IPS-20b (cell line): ENCODE results near the gene HSPG2.

Experiments
- H3K27ac ChIP-seq: one replicate; pipeline ENCODE4 v1.5.1; 2013; ENCODE audit warnings: low read length
- H3K27me3 ChIP-seq: 2 replicates; pipeline ENCODE4 v1.6.1; 2013; ENCODE audit warnings: mild to moderate bottlenecking, low read length, inconsistent platforms; ENCODE audit not compliant: insufficient read depth
- H3K36me3 ChIP-seq: 2 replicates; pipeline ENCODE4 v1.6.1; 2013; ENCODE audit warnings: low read depth, mild to moderate bottlenecking, inconsistent platforms, low read length, moderate library complexity; ENCODE audit not compliant: insufficient read depth
- H3K4me1 ChIP-seq: 2 replicates; pipeline ENCODE4 v1.6.1; 2013; ENCODE audit warnings: mild to moderate bottlenecking, control low read depth, inconsistent platforms, low read length, moderate library complexity; ENCODE audit not compliant: insufficient read depth
- H3K4me3 ChIP-seq: 2 replicates; pipeline ENCODE4 v1.5.1; 2013; ENCODE audit warnings: mild to moderate bottlenecking, low read length, inconsistent platforms
- H3K9ac ChIP-seq: 2 replicates; pipeline ENCODE4 v1.6.1; 2013; ENCODE audit warnings: low read depth, mild to moderate bottlenecking, inconsistent platforms, low read length, moderate library complexity
- H3K9me3 ChIP-seq: 2 replicates; pipeline ENCODE4 v1.6.1; 2013; ENCODE audit warnings: mild to moderate bottlenecking, low read depth, low read length, inconsistent platforms; ENCODE audit not compliant: insufficient read depth

Gene HSPG2

GRCh38 chr1:21887216-21887736, 49.8 kb downstream of the HSPG2 start:
- H3K36me3 ChIP-seq: peaks cover 50% of the 10 kb centered on the region
- H3K9ac ChIP-seq: no peak overlapping the region

GRCh38 chr1:21886486-21887215, 50.5 kb downstream of the HSPG2 start:
- Histone ChIP-seq H3K27ac (no peak overlapping the region), H3K9me3 (no peaks in the 10 kb centered on the region), H3K36me3 (peaks cover 48% of the 10 kb centered on the region), H3K9ac (no peak overlapping the region), H3K4me3 (no peak overlapping the region), H3K27me3 (no peaks in the 10 kb centered on the region), H3K4me1 (no peaks in the 10 kb centered on the region)

More at GRCh38 chr1:21887216-21887736, 49.8 kb downstream of the HSPG2 start:
- Histone ChIP-seq H3K4me3 (no peak overlapping the region), H3K27ac (no peak overlapping the region), H3K9me3 (no peaks in the 10 kb centered on the region), H3K4me1 (no peaks in the 10 kb centered on the region), H3K27me3 (no peaks in the 10 kb centered on the region)

DNA sequence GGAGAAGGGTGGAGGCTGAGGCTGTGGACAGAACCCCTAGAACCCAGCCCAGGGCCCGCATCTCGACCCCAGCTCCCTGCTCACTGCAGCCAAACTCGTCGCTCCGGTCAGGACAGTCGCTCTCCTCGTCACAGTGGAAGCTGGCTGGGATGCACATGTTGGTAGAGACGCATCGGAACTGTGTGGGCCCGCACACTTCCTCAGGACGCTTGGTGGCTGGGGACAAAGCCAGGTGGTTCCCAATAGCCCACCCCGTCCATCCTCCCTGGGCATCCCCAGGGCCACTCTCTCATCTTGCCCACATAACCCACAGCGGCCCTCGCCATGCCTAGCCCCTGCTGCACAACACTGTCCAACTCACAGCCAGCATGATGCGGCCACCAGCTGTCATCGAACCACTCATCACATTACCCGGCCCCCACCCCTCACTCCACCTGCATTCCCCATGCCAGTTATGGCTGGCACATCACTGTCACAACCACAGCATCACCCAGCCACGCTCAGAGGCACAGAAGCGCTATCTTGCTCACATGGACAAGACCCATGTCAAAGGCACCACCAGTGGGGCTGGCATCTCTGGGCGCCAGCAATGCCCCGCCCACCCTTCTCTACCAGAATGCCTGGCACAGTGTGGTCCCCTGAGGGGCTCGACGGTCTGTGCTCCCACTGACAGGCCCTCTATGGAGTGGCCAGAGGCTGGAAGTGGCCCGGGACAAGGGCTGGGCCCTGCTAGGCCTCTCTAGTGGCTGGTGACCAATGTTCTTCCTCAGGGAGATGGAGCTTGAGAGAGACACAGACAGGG, 51.7 kb downstream of the HSPG2 start:
- Histone ChIP-seq H3K36me3 (peaks cover 47% of the 10 kb centered on the region), H3K4me3 (no peak overlapping the region), H3K27me3 (no peaks in the 10 kb centered on the region), H3K4me1 (no peaks in the 10 kb centered on the region), H3K9ac (no peak overlapping the region), H3K27ac (no peak overlapping the region), H3K9me3 (no peaks in the 10 kb centered on the region)

GRCh38 chr1:21884456-21885235, 52.5 kb downstream of the HSPG2 start:
- no peaks in the 10 kb centered on the region for H3K4me1 ChIP-seq
- H3K4me3 ChIP-seq: no peak overlapping the region
- no peak overlapping the region for H3K9ac ChIP-seq
- H3K27ac ChIP-seq: no peak overlapping the region
- peaks cover 50% of the 10 kb centered on the region for H3K36me3 ChIP-seq
- no peaks in the 10 kb centered on the region for H3K9me3 ChIP-seq
- H3K27me3 ChIP-seq: no peaks in the 10 kb centered on the region

- Histone ChIP-seq H3K9me3 (no peaks in the 10 kb centered on the region), H3K27me3 (no peaks in the 10 kb centered on the region), H3K4me3 (no peak overlapping the region), H3K27ac (no peak overlapping the region), H3K9ac (no peak overlapping the region), H3K4me1 (no peaks in the 10 kb centered on the region), H3K36me3 (peaks cover 48% of the 10 kb centered on the region)
These were observed 54.2 kb downstream of the HSPG2 start for GRCh38 chr1:21882721-21883415.

- peaks cover 38% of the 10 kb centered on the region for H3K36me3 ChIP-seq
- no peak overlapping the region for H3K9ac ChIP-seq
- H3K4me3 ChIP-seq: no peak overlapping the region
- no peaks in the 10 kb centered on the region for H3K4me1 ChIP-seq
- H3K27ac ChIP-seq: no peak overlapping the region
- H3K9me3 ChIP-seq: no peaks in the 10 kb centered on the region
- no peaks in the 10 kb centered on the region for H3K27me3 ChIP-seq
These were observed 55.9 kb downstream of the HSPG2 start for GRCh38 chr1:21881250-21881649.

DNA sequence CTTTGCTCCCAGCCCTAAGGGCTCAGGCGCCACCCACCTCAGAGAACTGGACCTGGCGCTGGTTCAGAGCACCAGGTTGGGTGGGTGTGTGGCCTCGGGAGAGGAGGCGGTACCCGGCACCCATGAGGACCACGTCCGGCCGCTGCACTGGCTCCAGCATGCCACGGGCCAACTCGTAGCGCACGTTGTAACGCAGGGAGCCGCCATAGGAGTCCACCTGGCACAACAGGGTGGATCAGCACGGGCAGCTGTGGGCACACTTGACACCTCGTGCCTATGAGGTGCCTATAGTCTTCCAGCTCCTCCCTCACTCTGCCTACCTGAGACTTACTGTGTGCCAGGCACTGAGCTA, 56.5 kb downstream of the HSPG2 start:
- no peaks in the 10 kb centered on the region for H3K9me3 ChIP-seq
- H3K4me3 ChIP-seq: no peak overlapping the region
- H3K4me1 ChIP-seq: no peaks in the 10 kb centered on the region
- no peaks in the 10 kb centered on the region for H3K27me3 ChIP-seq
- H3K36me3 ChIP-seq: peaks cover 41% of the 10 kb centered on the region
- no peak overlapping the region for H3K27ac ChIP-seq
- H3K9ac ChIP-seq: no peak overlapping the region

DNA sequence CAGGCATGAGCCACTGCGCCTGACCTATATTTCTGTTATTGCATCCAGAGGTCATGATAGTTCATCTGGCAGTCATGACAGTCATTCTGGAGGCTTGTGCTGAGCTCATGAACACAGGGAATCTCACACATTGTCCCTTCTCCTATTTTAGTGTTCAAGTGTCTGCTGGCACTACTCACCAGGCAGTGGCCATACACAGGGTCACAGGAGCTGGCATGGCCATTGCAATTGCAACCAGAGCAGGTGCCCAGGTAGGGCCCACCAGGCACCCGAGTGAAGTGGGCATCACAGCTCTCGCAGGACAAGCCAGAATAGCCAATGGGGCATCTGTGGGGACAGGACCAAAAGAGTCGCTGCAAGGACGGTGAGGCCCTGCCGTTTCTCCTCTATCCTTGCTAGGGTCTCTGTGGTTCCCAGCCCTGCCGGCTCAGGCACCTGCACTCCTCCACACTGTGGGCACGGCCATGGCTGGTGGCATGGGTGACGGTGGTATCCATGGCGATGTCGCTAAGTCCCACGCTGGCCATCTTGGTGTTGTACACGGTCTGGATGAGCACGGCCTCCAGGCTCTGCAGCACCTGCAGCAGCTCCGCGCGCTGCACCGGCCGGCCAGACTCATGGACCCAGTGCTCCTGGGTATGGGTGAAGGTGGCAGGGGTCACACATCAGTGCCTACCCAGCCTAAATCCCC, 57.0 kb downstream of the HSPG2 start:
- Histone ChIP-seq H3K4me3 (no peak overlapping the region), H3K36me3 (peaks cover 43% of the 10 kb centered on the region), H3K27me3 (no peaks in the 10 kb centered on the region)

GRCh38 chr1:21878840-21879478, 58.2 kb downstream of the HSPG2 start:
- no peak overlapping the region for H3K9ac ChIP-seq
- no peaks in the 10 kb centered on the region for H3K4me1 ChIP-seq
- H3K36me3 ChIP-seq: peaks cover 49% of the 10 kb centered on the region
- H3K27me3 ChIP-seq: no peaks in the 10 kb centered on the region
- H3K9me3 ChIP-seq: no peaks in the 10 kb centered on the region
- no peak overlapping the region for H3K27ac ChIP-seq
- H3K4me3 ChIP-seq: no peak overlapping the region

More for the DNA sequence above, 57.0 kb downstream of the HSPG2 start:
- Histone ChIP-seq H3K27ac (no peak overlapping the region), H3K9ac (no peak overlapping the region), H3K4me1 (no peaks in the 10 kb centered on the region), H3K9me3 (no peaks in the 10 kb centered on the region)

- H3K27ac ChIP-seq: no peak overlapping the region
- no peaks in the 10 kb centered on the region for H3K9me3 ChIP-seq
- H3K36me3 ChIP-seq: peaks cover 54% of the 10 kb centered on the region
- no peaks in the 10 kb centered on the region; the same call in 1 of the 2 replicates for H3K4me1 ChIP-seq
- no peaks in the 10 kb centered on the region for H3K27me3 ChIP-seq
- no peak overlapping the region for H3K4me3 ChIP-seq
- no peak overlapping the region for H3K9ac ChIP-seq
These were observed 58.9 kb downstream of the HSPG2 start for GRCh38 chr1:21878009-21878773.
